H1 (cell line): Measurements from ENCODE around the gene MRRF. TPM values are rescaled to one million over a fixed set of nuclear protein-coding genes. Genes with fewer than 3 reads are reported as not detected.

ENCODE experiments used
- CTCF ChIA-PET: fragments of 300-600 bp; sonication (Branson Sonifier 250); formaldehyde crosslinking; loops from one replicate; lab custom pipeline; 2021; ENCODE audit not compliant: partially characterized antibody; lab: Charles Lee
- POLR2A ChIA-PET: fragments of 300-600 bp; sonication (Branson Sonifier 250); formaldehyde crosslinking; loops from one replicate; lab custom pipeline; 2021; ENCODE audit warnings: inconsistent platforms; ENCODE audit not compliant: partially characterized antibody; lab: Charles Lee
- DNase-seq, 2 experiments: peaks; one replicate each; pipeline versions ENCODE4 v3.0.0 to v3.0.0-alpha.2; 2010 to 2022; ENCODE audit warnings: low spot score in 2 of 2, low read depth in 1 of 2, mixed read lengths in 1 of 2
- FAIRE-seq: peaks from 2 replicates; lab custom pipeline; 2011; peaks lifted over from hg19 to GRCh38; lab: Jason Lieb, UNC
- H2AFZ ChIP-seq: 2 replicates; pipeline ENCODE4 v1.8.1; 2012; ENCODE audit warnings: low read length, inconsistent platforms
- H2AK5ac ChIP-seq: 2 replicates; pipeline ENCODE4 v1.6.1; 2013; ENCODE audit warnings: low read depth, low read length
- H2BK120ac ChIP-seq: replicated peaks from 2 replicates; pipeline ENCODE3; 2013; ENCODE audit warnings: low read depth, low read length, inconsistent platforms
- H2BK12ac ChIP-seq: 2 replicates; pipeline ENCODE4 v1.6.1; 2013; ENCODE audit warnings: low read depth, low read length
- H2BK15ac ChIP-seq: 2 replicates; pipeline ENCODE4 v1.6.1; 2013; ENCODE audit warnings: low read length
- H2BK20ac ChIP-seq: 2 replicates; pipeline ENCODE4 v1.6.1; 2013; ENCODE audit warnings: low read length
- H2BK5ac ChIP-seq: 2 replicates; pipeline ENCODE4 v1.6.1; 2013; ENCODE audit warnings: low read depth, low read length
- H3K14ac ChIP-seq: 2 replicates; pipeline ENCODE4 v1.6.1; 2013; ENCODE audit warnings: inconsistent platforms; ENCODE audit not compliant: insufficient read length
- H3K18ac ChIP-seq: 2 replicates; pipeline ENCODE4 v1.6.1; 2013; ENCODE audit warnings: low read length; ENCODE audit errors: extremely low read depth
- H3K23ac ChIP-seq: 2 replicates; pipeline ENCODE4 v1.6.1; 2013; ENCODE audit warnings: inconsistent platforms; ENCODE audit not compliant: insufficient read length
- H3K23me2 ChIP-seq: 2 replicates; pipeline ENCODE4 v1.6.1; 2013; ENCODE audit warnings: low read depth, low read length
- H3K27ac ChIP-seq: 2 replicates; pipeline ENCODE4 v1.6.1; 2011; ENCODE audit warnings: low read depth, low read length, inconsistent platforms
- H3K27me3 ChIP-seq, 4 experiments: replicated peaks in 1 of 4; 1 replicate in 1 of 4; 2 replicates in 3 of 4; pipeline versions ENCODE4 v1.6.1 to v1.8.1; 2011 to 2013; ENCODE audit warnings: low read length in 3 of 4, mild to moderate bottlenecking in 3 of 4, inconsistent platforms in 2 of 4, mixed read lengths in 2 of 4, moderate library complexity in 1 of 4; ENCODE audit not compliant: control insufficient read depth in 3 of 4, insufficient read depth in 3 of 4; ENCODE audit errors: extremely low read depth in 1 of 4
- H3K36me3 ChIP-seq, 4 experiments: 2 replicates each; pipeline versions ENCODE4 v1.6.1 to v1.8.1; 2011 to 2013; ENCODE audit warnings: mild to moderate bottlenecking in 4 of 4, low read length in 3 of 4, moderate library complexity in 2 of 4, control low read depth in 1 of 4, inconsistent platforms in 1 of 4; ENCODE audit not compliant: insufficient read depth in 4 of 4, control insufficient read depth in 2 of 4
- H3K4ac ChIP-seq: replicated peaks from 2 replicates; pipeline ENCODE3; 2013; ENCODE audit warnings: low read length, low read depth, mixed read lengths, inconsistent platforms; ENCODE audit not compliant: insufficient read length
- H3K4me1 ChIP-seq, 4 experiments: replicated peaks in 1 of 4; 1 replicate in 1 of 4; 2 replicates in 3 of 4; pipeline versions ENCODE4 v1.6.1 to v1.8.1; 2011 to 2013; ENCODE audit warnings: low read length in 3 of 4, inconsistent platforms in 2 of 4, mixed read lengths in 1 of 4; ENCODE audit not compliant: insufficient read depth in 4 of 4, control insufficient read depth in 3 of 4
- H3K4me2 ChIP-seq, 2 experiments: 2 replicates each; pipeline versions ENCODE4 v1.6.1 to v1.8.1; 2011 to 2013; ENCODE audit warnings: low read depth in 2 of 2, low read length in 2 of 2, control low read depth in 1 of 2, inconsistent platforms in 1 of 2, mild to moderate bottlenecking in 1 of 2; ENCODE audit not compliant: insufficient read depth in 1 of 2
- H3K4me3 ChIP-seq, 4 experiments: fragments of 200-600, 300-600 bp in 1 of 4; sonication (generic), shearing (Covaris generic), sonication (Bioruptor Twin) in 1 of 4; 2 replicates each; pipeline versions ENCODE4 v1.5.1 to v1.8.1; 2011 to 2016; ENCODE audit warnings: low read length in 4 of 4, low read depth in 3 of 4, control low read depth in 2 of 4, inconsistent platforms in 2 of 4, mild to moderate bottlenecking in 2 of 4, mixed read lengths in 1 of 4, moderate library complexity in 1 of 4; ENCODE audit not compliant: insufficient read depth in 2 of 4; ENCODE audit errors: extremely low read depth in 1 of 4
- H3K56ac ChIP-seq: replicated peaks from 2 replicates; pipeline ENCODE3; 2013; ENCODE audit warnings: low read depth, mild to moderate bottlenecking, mixed read lengths, low read length, inconsistent platforms; ENCODE audit not compliant: insufficient read length
- H3K79me1 ChIP-seq: 2 replicates; pipeline ENCODE4 v1.6.1; 2013; ENCODE audit warnings: low read depth, low read length, control low read depth
- H3K79me2 ChIP-seq, 2 experiments: 2 replicates each; pipeline versions ENCODE4 v1.6.1 to v1.8.1; 2012 to 2013; ENCODE audit warnings: low read length in 2 of 2, mild to moderate bottlenecking in 2 of 2, inconsistent platforms in 1 of 2; ENCODE audit not compliant: insufficient read depth in 2 of 2, control insufficient read depth in 1 of 2
- H3K9ac ChIP-seq, 4 experiments: replicated peaks in 1 of 4; 1 replicate in 1 of 4; 2 replicates in 3 of 4; pipeline versions ENCODE4 v1.6.1 to v1.8.1; 2011 to 2013; ENCODE audit warnings: low read depth in 3 of 4, low read length in 3 of 4, control low read depth in 2 of 4, mild to moderate bottlenecking in 2 of 4, moderate library complexity in 2 of 4, inconsistent platforms in 1 of 4; ENCODE audit errors: extremely low read depth in 1 of 4
- H3K9me3 ChIP-seq, 2 experiments: 2 replicates each; pipeline versions ENCODE4 v1.6.1 to v1.8.1; 2012 to 2013; ENCODE audit warnings: mild to moderate bottlenecking in 2 of 2, moderate library complexity in 2 of 2, control low read depth in 1 of 2, inconsistent platforms in 1 of 2, low read depth in 1 of 2, low read length in 1 of 2, mixed read lengths in 1 of 2; ENCODE audit not compliant: insufficient read depth in 2 of 2
- H4K20me1 ChIP-seq, 2 experiments: replicated peaks in 1 of 2; 2 replicates each; pipeline versions ENCODE3 to v1.8.1; 2011 to 2013; ENCODE audit warnings: inconsistent platforms in 2 of 2, low read length in 2 of 2, mild to moderate bottlenecking in 1 of 2; ENCODE audit not compliant: insufficient read depth in 2 of 2, control insufficient read depth in 1 of 2
- H4K5ac ChIP-seq: 2 replicates; pipeline ENCODE4 v1.6.1; 2013; ENCODE audit warnings: low read length, low read depth, mixed read lengths, inconsistent platforms; ENCODE audit not compliant: insufficient read length
- H4K8ac ChIP-seq: 2 replicates; pipeline ENCODE4 v1.8.0; 2013; ENCODE audit warnings: mild to moderate bottlenecking, moderate library complexity, low read length, inconsistent platforms; ENCODE audit not compliant: insufficient read depth; ENCODE audit errors: extremely low read depth
- H4K91ac ChIP-seq: replicated peaks from 2 replicates; pipeline ENCODE3; 2013; ENCODE audit warnings: low read length, mixed read lengths, inconsistent platforms; ENCODE audit not compliant: insufficient read length
- BCL11A ChIP-seq, 2 experiments: IDR thresholded peaks; one replicate each; pipeline ENCODE4 v1.6.1; 2011; ENCODE audit warnings: low read depth in 2 of 2, low read length in 2 of 2, mild to moderate bottlenecking in 2 of 2
- CHD1 ChIP-seq: IDR thresholded peaks from 2 replicates; pipeline ENCODE4 v1.6.1; 2012; ENCODE audit warnings: low read depth, low read length, improper control_type of control experiment
- CTBP2 ChIP-seq: IDR thresholded peaks from 2 replicates; pipeline ENCODE4 v1.7.0; 2011; ENCODE audit warnings: borderline replicate concordance, mild to moderate bottlenecking, moderate library complexity, mixed read lengths, low read length; ENCODE audit not compliant: insufficient read depth, insufficient read length
- FOSL1 ChIP-seq: IDR thresholded peaks from 2 replicates; pipeline ENCODE4 v1.6.1; 2011; ENCODE audit warnings: mild to moderate bottlenecking, low read depth, low read length, moderate library complexity; ENCODE audit not compliant: insufficient read depth
- JUND ChIP-seq: IDR thresholded peaks from 2 replicates; pipeline ENCODE4 v1.6.1; 2011; ENCODE audit warnings: mild to moderate bottlenecking, improper control_type of control experiment, low read length
- KDM5A ChIP-seq: fragments of 200-600 bp; IDR thresholded peaks from 2 replicates; pipeline ENCODE4 v1.7.1; 2012; ENCODE audit warnings: mild to moderate bottlenecking, low read length, inconsistent platforms, mixed read lengths
- POLR2A ChIP-seq, 2 experiments: IDR thresholded peaks; 1 replicate in 1 of 2; 2 replicates in 1 of 2; pipeline ENCODE4 v1.6.1; 2011; ENCODE audit warnings: low read depth in 2 of 2, low read length in 2 of 2, mild to moderate bottlenecking in 2 of 2; ENCODE audit errors: control extremely low read depth in 1 of 2
- POU5F1 ChIP-seq: IDR thresholded peaks from 2 replicates; pipeline ENCODE4 v1.6.1; 2011; ENCODE audit warnings: low read depth, mild to moderate bottlenecking, low read length, moderate library complexity
- RFX5 ChIP-seq: IDR thresholded peaks from 2 replicates; pipeline ENCODE4 v1.6.1; 2011; ENCODE audit warnings: low read depth, low read length, improper control_type of control experiment, borderline replicate concordance
- SIX5 ChIP-seq: IDR thresholded peaks from 2 replicates; pipeline ENCODE4 v1.6.1; 2011; ENCODE audit warnings: mild to moderate bottlenecking, low read depth, low read length
- SP2 ChIP-seq: IDR thresholded peaks from 2 replicates; pipeline ENCODE4 v1.6.1; 2012; ENCODE audit warnings: mild to moderate bottlenecking, low read length, inconsistent platforms
- SRF ChIP-seq: IDR thresholded peaks from 2 replicates; pipeline ENCODE4 v1.6.1; 2011; ENCODE audit warnings: mild to moderate bottlenecking, low read depth, low read length, moderate library complexity
- TAF1 ChIP-seq: IDR thresholded peaks from 2 replicates; pipeline ENCODE4 v1.6.1; 2011; ENCODE audit warnings: mild to moderate bottlenecking, low read depth, low read length
- YY1 ChIP-seq: IDR thresholded peaks from 2 replicates; pipeline ENCODE4 v1.6.1; 2011; ENCODE audit warnings: low read depth, mild to moderate bottlenecking, low read length
- ZNF274 ChIP-seq: IDR thresholded peaks from 2 replicates; pipeline ENCODE4 v1.7.0; 2012; ENCODE audit warnings: low read length, borderline replicate concordance; ENCODE audit errors: extremely low read depth
- WGBS, 2 experiments: shearing (Covaris generic) in 1 of 2; methylation state at CpG; one replicate each; pipeline versions ENCODE4 v1.1.6 to v1.1.7; 2013 to 2015; ENCODE audit warnings: low lambda C conversion rate in 2 of 2, mixed read lengths in 2 of 2, inconsistent platforms in 1 of 2, low coverage in 1 of 2, missing lambda C conversion rate in 1 of 2; ENCODE audit not compliant: insufficient replicate concordance in 2 of 2, insufficient coverage in 1 of 2, insufficient read length in 1 of 2; ENCODE audit errors: extremely low coverage in 1 of 2, missing lambda C conversion rate in 1 of 2; 5-methylcytosine and 5-hydroxymethylcytosine counted together
- polyA plus RNA-seq, 7 experiments: library from polyadenylated mRNA; depleted of rRNA in 3 of 7; stranded (reverse) in 5 of 7; unstranded in 2 of 7; fragments of >200 nt in 5 of 7; fragments of 200-250 nt in 2 of 7; gene quantifications; 1 replicate in 5 of 7; 2 replicates in 1 of 7; 4 replicates in 1 of 7; pipeline versions ENCODE4 v1.2.1 to v1.2.3, GENCODE V29; 2011 to 2013; ENCODE audit warnings: missing spikeins in 2 of 7, mixed read lengths in 2 of 7
- total RNA-seq: library from RNA; stranded (reverse); fragmentation: NEBNext Ultra II Directional; extraction: Animal tissue kit (Norgen Biotek cat#: 25700); gene quantifications from 2 replicates; pipeline ENCODE4 v1.2.1, GENCODE V29; 2021

MRRF gene
- total and polyA plus RNA-seq, 2 of the 8 experiments (the other 6 are each of a cell fraction or from before 2014, with no cell fraction given), result 29.4 to 47.8 TPM

- H3K23ac ChIP-seq, result no peak overlapping the region
- no peak overlapping the region for H4K91ac ChIP-seq
- no peak overlapping the region for H2BK12ac ChIP-seq
- no peak overlapping the region for H2AFZ ChIP-seq
- H3K79me1 ChIP-seq, result peaks cover 4% of the 10 kb centered on the region; the same call in 1 of the 2 replicates
- no peak overlapping the region for H3K18ac ChIP-seq
- H3K23me2 ChIP-seq, result 0 out of 2 replicates have a peak, but pooled peaks cover 1% of the 10 kb centered on the region
- H3K4me1 ChIP-seq, result peaks cover 0 to 5% (median 1%) of the 10 kb centered on the region in 4 experiments; a peak in 4 of 7 replicates
- H2BK120ac ChIP-seq, result no peak overlapping the region
- 92% methylated on average over 2 of the region's 2 CpGs; no CpG with 5 or more reads in 1 of the 2 experiments for WGBS, 2 experiments
- no peak overlapping the region for H2BK15ac ChIP-seq
- no peak overlapping the region for H3K4ac ChIP-seq
- H4K8ac ChIP-seq, result no peak overlapping the region
- H3K4me3 ChIP-seq, result no peak overlapping the region
- no peak for FAIRE-seq
- ChIA-PET CTCF (no interaction called here), POLR2A (no interaction called here)
- H2BK20ac ChIP-seq, result no peak overlapping the region
- H3K27ac ChIP-seq, result no peak overlapping the region
- peaks cover 0 to 18% of the 10 kb centered on the region in 2 experiments; a peak in 2 of 4 replicates for H3K79me2 ChIP-seq
- H3K56ac ChIP-seq, result no peak overlapping the region
- peaks cover 0 to 1% of the 10 kb centered on the region in 2 experiments for H4K20me1 ChIP-seq
- no peaks in the 10 kb centered on the region for H3K27me3 ChIP-seq
- DNase-seq, result no peak
- H2BK5ac ChIP-seq, result no peak overlapping the region
- H3K9me3 ChIP-seq, result no peaks in the 10 kb centered on the region
- H3K9ac ChIP-seq, result no peak overlapping the region
- no peak overlapping the region for H2AK5ac ChIP-seq
- peaks cover 3 to 15% (median 8%) of the 10 kb centered on the region in 4 experiments; a peak in 7 of 8 replicates for H3K36me3 ChIP-seq
- no peak overlapping the region for H3K4me2 ChIP-seq
- no peak overlapping the region for H4K5ac ChIP-seq
- no peak overlapping the region for H3K14ac ChIP-seq
- no peak for TF ChIP-seq CTBP2
- TF ChIP-seq CHD1, result no peak
- no peak for TF ChIP-seq KDM5A
- TF ChIP-seq SIX5, result no peak
- no peak for TF ChIP-seq SP2
- TF ChIP-seq POLR2A (IDR thresholded peaks at IDR 0.05; ENCODE audit: control extremely low read depth in 1 of 2, low read depth in 2 of 2, low read length in 2 of 2), result no peak
- no peak for TF ChIP-seq TAF1
- TF ChIP-seq BCL11A (IDR thresholded peaks at IDR 0.05; ENCODE audit: low read depth in 2 of 2, low read length in 2 of 2), result no peak
- no peak for TF ChIP-seq FOSL1
- TF ChIP-seq YY1, result no peak
- no peak for TF ChIP-seq JUND
- TF ChIP-seq RFX5, result no peak
- no peak for TF ChIP-seq POU5F1
- no peak for TF ChIP-seq SRF
- TF ChIP-seq ZNF274, result no peak
Observed at GRCh38 chr9:122258886-122259415, 5.7 kb upstream of the MRRF start.
